Mesodermal cell (in vitro differentiated cells): ENCODE results near the gene KIF2C.

Experiments
- H3K27ac ChIP-seq: 2 replicates; pipeline ENCODE4 v1.7.0; 2013; ENCODE audit warnings: mild to moderate bottlenecking, low read depth, low read length, moderate library complexity; ENCODE audit not compliant: severe bottlenecking
- H3K36me3 ChIP-seq: 2 replicates; pipeline ENCODE4 v1.7.1; 2013; ENCODE audit warnings: mild to moderate bottlenecking, low read length, moderate library complexity; ENCODE audit not compliant: control insufficient read depth, insufficient read depth
- H3K4me1 ChIP-seq: one replicate; pipeline ENCODE4 v1.7.1; 2013; ENCODE audit warnings: mild to moderate bottlenecking, low read length; ENCODE audit not compliant: insufficient read depth, control insufficient read depth, poor library complexity, severe bottlenecking
- H3K4me3 ChIP-seq: 2 replicates; pipeline ENCODE4 v1.7.0; 2013; ENCODE audit warnings: low read length, control low read depth, mild to moderate bottlenecking; ENCODE audit not compliant: insufficient read depth, poor library complexity, severe bottlenecking; ENCODE audit errors: extremely low read depth
- H3K9me3 ChIP-seq: 2 replicates; pipeline ENCODE4 v1.7.1; 2013; ENCODE audit warnings: mild to moderate bottlenecking, low read length, moderate library complexity; ENCODE audit not compliant: control insufficient read depth
- WGBS, 2 experiments: methylation state at CpG; one replicate each; pipeline ENCODE4 v1.1.5; 2013; ENCODE audit warnings: missing lambda C conversion rate in 2 of 2; ENCODE audit not compliant: insufficient coverage in 2 of 2; 5-methylcytosine and 5-hydroxymethylcytosine counted together

KIF2C gene

GRCh38 chr1:44775078-44775929, 35.7 kb downstream of the KIF2C start, which contains the start of gene RPS8:
Gene RPS8, plus strand, starts transcription at chr1:44775540. Its CDS starts 57 bp downstream, at chr1:44775597.
- H3K4me1 ChIP-seq: peaks cover 14% of the 10 kb centered on the region
- WGBS, 2 experiments: 1% methylated on average over 64 of the region's 65 CpGs
- H3K9me3 ChIP-seq: no peaks in the 10 kb centered on the region
- peak within 1 kb of the TSS; percentile 97 for H3K27ac ChIP-seq
- peaks cover 44% of the 10 kb centered on the region for H3K36me3 ChIP-seq
- H3K4me3 ChIP-seq: peak within 1 kb of the TSS; percentile 94

GRCh38 chr1:44775930-44776729, 36.5 kb downstream of the KIF2C start:
- Histone ChIP-seq H3K4me1 (peaks cover 14% of the 10 kb centered on the region), H3K36me3 (peaks cover 52% of the 10 kb centered on the region), H3K9me3 (no peaks in the 10 kb centered on the region), H3K27ac (peak overlapping the region; percentile 97), H3K4me3 (peak overlapping the region; percentile 94)
- 2 to 3% methylated on average over 23 to 31 of the region's 36 CpGs for WGBS, 2 experiments

- Histone ChIP-seq H3K4me3 (peak overlapping the region; percentile 94), H3K36me3 (peaks cover 57% of the 10 kb centered on the region), H3K9me3 (no peaks in the 10 kb centered on the region), H3K4me1 (peaks cover 14% of the 10 kb centered on the region), H3K27ac (peak overlapping the region; percentile 59)
- WGBS, 2 experiments: 46 to 49% methylated on average over 11 of the region's 12 CpGs
Measured at GRCh38 chr1:44776730-44777068, 37.1 kb downstream of the KIF2C start.

GRCh38 chr1:44777547-44777946, 37.9 kb downstream of the KIF2C start:
- Histone ChIP-seq H3K4me3 (peak overlapping the region; percentile 94), H3K4me1 (peaks cover 14% of the 10 kb centered on the region), H3K36me3 (peaks cover 60% of the 10 kb centered on the region), H3K9me3 (no peaks in the 10 kb centered on the region), H3K27ac (peak overlapping the region; percentile 23)
- 96% methylated on average over 13 of the region's 14 CpGs for WGBS, 2 experiments

- Histone ChIP-seq H3K4me3 (peak overlapping the region; percentile 1), H3K9me3 (no peaks in the 10 kb centered on the region), H3K36me3 (peaks cover 60% of the 10 kb centered on the region), H3K27ac (peak overlapping the region; percentile 23), H3K4me1 (peaks cover 14% of the 10 kb centered on the region)
- WGBS, 2 experiments: 94 to 98% methylated on average over 11 to 13 of the region's 13 CpGs
Measured at GRCh38 chr1:44777969-44778635, 38.5 kb downstream of the KIF2C start.

- no peak overlapping the region for H3K27ac ChIP-seq
- H3K4me1 ChIP-seq: peaks cover 19% of the 10 kb centered on the region
- 92 to 96% methylated on average over 6 of the region's 6 CpGs for WGBS, 2 experiments
- H3K4me3 ChIP-seq: no peak overlapping the region
- no peaks in the 10 kb centered on the region for H3K9me3 ChIP-seq
- peaks cover 60% of the 10 kb centered on the region for H3K36me3 ChIP-seq
Measured at GRCh38 chr1:44778705-44779576, 39.3 kb downstream of the KIF2C start.

GRCh38 chr1:44780583-44781121, 41.0 kb downstream of the KIF2C start:
- peaks cover 22% of the 10 kb centered on the region for H3K4me1 ChIP-seq
- no peaks in the 10 kb centered on the region for H3K9me3 ChIP-seq
- WGBS, 2 experiments: 97 to 98% methylated on average over 12 to 14 of the region's 14 CpGs
- H3K27ac ChIP-seq: no peak overlapping the region
- no peak overlapping the region for H3K4me3 ChIP-seq
- peaks cover 60% of the 10 kb centered on the region for H3K36me3 ChIP-seq

- no peak overlapping the region for H3K27ac ChIP-seq
- H3K4me1 ChIP-seq: peaks cover 13% of the 10 kb centered on the region
- WGBS, 2 experiments: 75 to 82% methylated on average over 7 to 8 of the region's 8 CpGs
- H3K36me3 ChIP-seq: peaks cover 31% of the 10 kb centered on the region
- H3K9me3 ChIP-seq: no peaks in the 10 kb centered on the region
- peak overlapping the region; percentile 24 for H3K4me3 ChIP-seq
Measured at GRCh38 chr1:44783697-44784093, 44.1 kb downstream of the KIF2C start.

- Histone ChIP-seq H3K27ac (no peak overlapping the region), H3K9me3 (no peaks in the 10 kb centered on the region), H3K4me1 (peaks cover 12% of the 10 kb centered on the region), H3K36me3 (peaks cover 24% of the 10 kb centered on the region), H3K4me3 (peak overlapping the region; percentile 24)
- 13 to 19% methylated on average over 62 to 66 of the region's 71 CpGs for WGBS, 2 experiments
Measured at GRCh38 chr1:44784094-44785028, 44.7 kb downstream of the KIF2C start.
